ENCODE measurements around the gene GNB3.

DNA sequence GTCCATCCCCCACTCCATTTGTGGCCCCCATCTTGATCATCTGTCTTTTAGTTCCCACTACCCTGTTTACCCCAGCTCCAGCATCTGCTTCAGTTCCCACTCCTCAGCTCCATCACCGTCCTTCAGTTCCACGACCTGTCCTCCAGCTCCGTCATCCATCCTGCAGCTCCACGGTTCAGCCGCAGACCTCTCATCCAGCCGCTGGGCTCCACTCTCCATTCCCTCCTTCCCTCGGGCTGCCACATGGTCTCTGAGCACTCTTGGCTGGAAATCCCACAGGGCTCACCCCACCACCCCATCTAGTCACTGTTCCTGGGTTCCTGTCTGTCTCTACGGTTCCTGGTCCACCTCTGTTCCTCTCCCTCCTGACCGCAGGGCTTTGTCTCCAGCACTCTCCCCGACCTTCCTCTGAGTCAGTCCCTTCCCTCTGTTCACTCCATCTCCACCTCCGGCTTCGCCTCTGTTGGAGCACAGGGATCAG lies 15.8 kb upstream of the GNB3 start:
- TF ChIP-seq, protein P1, sequence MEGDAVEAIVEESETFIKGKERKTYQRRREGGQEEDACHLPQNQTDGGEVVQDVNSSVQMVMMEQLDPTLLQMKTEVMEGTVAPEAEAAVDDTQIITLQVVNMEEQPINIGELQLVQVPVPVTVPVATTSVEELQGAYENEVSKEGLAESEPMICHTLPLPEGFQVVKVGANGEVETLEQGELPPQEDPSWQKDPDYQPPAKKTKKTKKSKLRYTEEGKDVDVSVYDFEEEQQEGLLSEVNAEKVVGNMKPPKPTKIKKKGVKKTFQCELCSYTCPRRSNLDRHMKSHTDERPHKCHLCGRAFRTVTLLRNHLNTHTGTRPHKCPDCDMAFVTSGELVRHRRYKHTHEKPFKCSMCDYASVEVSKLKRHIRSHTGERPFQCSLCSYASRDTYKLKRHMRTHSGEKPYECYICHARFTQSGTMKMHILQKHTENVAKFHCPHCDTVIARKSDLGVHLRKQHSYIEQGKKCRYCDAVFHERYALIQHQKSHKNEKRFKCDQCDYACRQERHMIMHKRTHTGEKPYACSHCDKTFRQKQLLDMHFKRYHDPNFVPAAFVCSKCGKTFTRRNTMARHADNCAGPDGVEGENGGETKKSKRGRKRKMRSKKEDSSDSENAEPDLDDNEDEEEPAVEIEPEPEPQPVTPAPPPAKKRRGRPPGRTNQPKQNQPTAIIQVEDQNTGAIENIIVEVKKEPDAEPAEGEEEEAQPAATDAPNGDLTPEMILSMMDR (conservative IDR thresholded peaks at IDR 0.05; ENCODE audit: low read length) = no peak
- no peak for TF ChIP-seq EZH2phosphoT487 (IDR thresholded peaks at IDR 0.05; ENCODE audit: borderline replicate concordance, low read depth, low read length)
